Cerebellar nuclear complex (tissue), 1 donor: ENCODE measurements around the gene WDR1.

Experiments
- DNase-seq, 2 experiments: peaks; one replicate each; lab custom pipeline; 2025; lab: John Stamatoyannopoulos, UW

Gene WDR1

DNA sequence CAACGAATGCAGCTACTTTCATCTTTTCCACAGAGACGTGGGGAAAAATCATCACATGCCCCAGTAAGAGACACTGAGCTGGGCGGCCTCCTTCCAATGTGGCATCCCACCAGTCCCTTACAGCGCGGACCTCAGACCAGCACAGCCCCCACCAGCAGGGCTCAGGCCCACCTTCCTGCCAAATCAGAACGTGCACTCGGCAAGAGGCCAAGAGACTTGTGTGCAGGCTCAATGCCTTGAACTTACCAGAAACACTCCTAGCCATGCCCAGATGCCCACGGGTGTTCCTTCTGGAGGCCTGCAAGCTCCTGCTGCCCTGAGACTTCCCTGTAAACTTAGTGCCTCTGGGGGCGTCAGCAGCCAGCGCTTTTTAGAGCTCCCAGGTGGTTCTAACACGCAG lies 31.2 kb downstream of the WDR1 start:
- no peak for DNase-seq

- no peak for DNase-seq
Observed at GRCh38 chr4:10084651-10085358, 31.8 kb downstream of the WDR1 start.

DNA sequence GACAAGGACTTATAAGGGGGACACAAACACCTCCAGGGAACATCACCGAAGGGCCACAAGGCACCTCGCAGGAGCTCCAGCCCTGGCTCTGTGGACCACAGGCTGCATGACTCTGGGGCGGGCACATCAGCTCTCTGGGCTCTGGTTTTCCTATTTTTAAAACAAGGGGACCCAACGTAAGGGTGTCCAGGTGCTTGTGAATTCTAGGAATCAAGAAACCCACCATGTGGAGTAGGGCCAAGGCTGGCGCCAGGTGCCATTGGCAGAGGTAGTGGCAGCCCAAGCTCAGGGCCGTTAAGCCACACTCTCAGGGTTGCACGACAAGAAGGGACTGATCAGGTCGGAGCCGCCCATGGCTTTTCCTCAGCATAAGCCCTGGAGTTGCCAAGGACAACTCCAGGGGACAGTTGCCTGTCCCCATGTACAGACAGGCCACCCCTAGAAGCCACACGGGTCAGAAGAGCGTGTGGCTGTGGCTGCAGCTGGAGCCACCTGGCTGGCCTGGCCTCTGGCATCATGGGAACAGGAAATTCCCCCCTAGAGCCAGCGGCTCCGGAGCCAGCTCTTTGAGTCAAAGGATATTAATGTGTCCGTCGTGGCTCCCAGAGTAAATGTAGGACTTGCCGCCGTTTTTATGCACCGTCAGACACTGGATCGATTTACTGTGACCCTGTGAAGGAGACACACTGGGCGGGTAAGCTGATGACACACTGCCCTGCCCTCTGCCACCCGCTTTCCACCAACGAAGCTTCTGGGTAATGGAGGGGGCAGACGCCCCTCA lies 32.5 kb downstream of the WDR1 start:
- no peak for DNase-seq

- DNase-seq: no peak
Observed at GRCh38 chr4:10083331-10083771, 33.2 kb downstream of the WDR1 start.

- no peak for DNase-seq
Observed at GRCh38 chr4:10082459-10083272, 33.9 kb downstream of the WDR1 start.

DNA sequence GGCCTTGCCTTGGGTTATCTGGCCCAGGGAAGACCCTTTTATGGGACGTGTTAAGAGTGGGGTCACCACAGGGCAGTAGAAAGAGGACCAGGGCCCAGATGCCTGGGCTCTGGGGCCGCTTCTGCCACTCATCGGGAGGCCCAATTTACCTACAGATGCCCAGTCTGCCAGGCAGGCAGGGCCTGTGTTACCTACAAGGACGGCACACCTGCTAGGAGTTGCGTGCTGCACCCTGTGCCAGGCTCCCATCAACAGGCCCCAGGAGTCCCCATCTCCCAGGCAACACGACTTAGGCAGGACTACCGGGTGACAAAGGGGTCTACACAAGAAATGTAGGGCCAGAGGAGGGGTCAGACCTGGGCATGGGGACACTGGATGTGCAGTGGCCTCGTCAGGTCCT lies 34.6 kb downstream of the WDR1 start:
- no peak for DNase-seq

GRCh38 chr4:10081218-10081606 lies 35.4 kb downstream of the WDR1 start:
- no peak for DNase-seq

DNA sequence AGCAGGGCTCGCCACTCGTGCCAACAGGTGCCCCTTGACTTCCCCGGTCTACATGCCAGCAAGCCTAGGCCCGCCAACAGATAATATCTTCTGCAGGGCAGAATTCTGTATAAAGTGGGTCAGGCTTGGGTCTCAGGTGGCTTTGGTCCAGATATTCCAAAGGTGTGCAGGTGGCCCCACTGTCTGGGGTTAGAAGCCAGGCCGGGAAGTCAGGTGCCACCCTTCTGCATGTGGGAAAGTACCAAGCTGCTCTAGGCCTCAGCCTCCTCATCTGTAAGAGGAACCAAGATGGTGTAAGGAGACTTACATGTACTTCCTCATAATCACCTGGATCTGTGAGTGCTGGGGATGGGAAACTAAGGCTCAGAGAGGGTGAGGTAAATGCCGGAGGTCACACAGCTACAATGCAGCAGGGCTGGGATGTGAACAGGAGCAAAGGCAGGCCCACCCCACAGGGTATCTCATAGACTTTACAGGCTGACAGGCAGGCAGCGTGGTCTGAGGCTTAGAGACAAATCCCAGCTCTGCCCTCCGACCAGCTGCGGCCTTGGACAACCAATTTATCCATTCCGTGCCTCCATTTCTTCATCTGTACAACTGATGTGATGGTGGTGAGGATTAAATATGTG lies 35.9 kb downstream of the WDR1 start:
- no peak for DNase-seq

DNA sequence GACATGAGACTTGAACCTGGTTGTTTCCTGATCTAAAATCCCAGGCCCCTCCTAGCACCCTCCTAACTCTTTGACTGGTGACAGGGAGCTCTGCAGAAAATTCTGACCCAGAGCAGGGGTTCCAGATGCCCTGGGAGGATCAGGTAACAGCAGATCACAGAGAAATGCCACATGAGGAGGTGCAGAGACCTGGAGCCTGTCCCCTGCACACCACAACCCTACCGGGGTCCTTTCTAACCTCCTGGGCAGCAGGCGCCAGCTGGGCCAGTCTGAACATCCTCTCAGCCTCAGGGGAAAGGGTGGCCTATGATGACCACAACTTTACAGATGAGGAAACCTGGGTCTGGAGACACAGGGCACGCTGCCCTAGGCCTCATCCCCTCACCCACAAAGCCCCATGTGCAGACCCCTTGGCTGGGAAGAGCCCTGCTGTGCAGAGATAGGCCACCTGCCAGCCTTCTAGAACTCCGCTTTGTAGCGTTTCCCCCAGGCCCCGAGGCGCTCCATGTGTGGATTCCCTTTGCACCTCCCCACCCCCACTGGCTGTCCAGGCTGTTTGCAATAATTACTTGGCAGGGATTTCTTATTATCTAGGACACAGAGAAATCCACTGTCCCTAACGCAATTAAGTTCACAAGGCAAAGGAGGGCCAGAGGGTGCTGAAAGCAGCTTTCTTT lies 36.5 kb downstream of the WDR1 start:
- no peak for DNase-seq

DNA sequence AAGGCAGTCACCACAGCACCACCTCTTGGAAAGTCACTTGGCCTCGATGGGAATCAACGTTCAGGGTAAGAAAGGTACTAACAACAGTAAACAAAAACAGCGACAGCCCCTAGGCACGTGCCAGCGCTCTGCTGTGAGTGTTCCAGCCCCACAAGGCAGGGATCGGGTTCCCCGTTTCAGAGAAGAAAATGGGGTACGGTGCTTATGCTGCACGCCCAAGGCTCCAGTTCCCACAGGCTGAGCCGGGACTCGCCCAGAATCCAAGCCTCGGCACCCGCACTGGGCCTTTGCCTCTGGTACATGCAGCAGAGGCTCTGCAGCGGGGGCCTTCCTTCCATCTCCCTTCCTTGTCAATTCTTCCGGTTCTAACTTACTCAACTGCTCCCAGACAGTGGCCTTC lies 37.3 kb downstream of the WDR1 start:
- no peak for DNase-seq

GRCh38 chr4:10078481-10079233 lies 37.9 kb downstream of the WDR1 start:
- DNase-seq: no peak

GRCh38 chr4:10077483-10078335 lies 38.9 kb downstream of the WDR1 start:
- no peak for DNase-seq

- no peak for DNase-seq
Observed at GRCh38 chr4:10077076-10077475, 39.5 kb downstream of the WDR1 start.

GRCh38 chr4:10075953-10076391 lies 40.6 kb downstream of the WDR1 start:
- no peak for DNase-seq

DNA sequence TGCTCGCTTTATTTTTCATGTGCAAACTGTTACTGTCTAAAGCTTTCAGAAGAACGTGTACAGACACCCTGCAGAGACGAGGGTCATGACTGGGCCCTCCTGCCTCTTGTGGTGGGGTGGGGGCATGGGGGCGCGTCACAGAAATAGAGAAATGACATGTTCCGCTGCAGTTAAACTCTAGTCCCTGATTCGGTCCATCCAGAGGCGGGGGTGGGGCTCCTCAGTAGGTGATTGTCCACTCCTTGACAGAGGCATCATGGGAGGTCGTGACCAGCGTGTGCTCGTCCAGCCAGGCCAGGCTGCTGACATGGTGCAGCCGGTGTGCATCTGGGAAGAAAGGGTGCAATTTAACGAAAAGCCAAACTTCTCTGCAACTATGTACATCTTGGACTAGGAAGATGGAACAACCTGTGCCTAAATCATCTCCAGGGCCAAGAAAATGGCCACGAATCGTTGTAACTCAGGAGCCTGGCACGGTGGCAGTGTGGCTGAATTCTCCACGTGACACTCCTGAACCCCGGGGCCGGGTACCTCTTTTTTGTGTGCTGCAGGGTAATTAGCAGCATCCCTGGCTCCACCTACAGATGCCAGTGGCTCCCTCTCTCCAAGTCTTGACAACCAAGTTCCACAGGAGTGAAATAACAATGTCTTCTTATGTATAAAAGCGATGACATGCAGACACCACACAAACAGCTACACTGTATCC lies 41.3 kb downstream of the WDR1 start:
- no peak for DNase-seq

GRCh38 chr4:10074767-10075105 lies 41.9 kb downstream of the WDR1 start:
- no peak for DNase-seq

DNA sequence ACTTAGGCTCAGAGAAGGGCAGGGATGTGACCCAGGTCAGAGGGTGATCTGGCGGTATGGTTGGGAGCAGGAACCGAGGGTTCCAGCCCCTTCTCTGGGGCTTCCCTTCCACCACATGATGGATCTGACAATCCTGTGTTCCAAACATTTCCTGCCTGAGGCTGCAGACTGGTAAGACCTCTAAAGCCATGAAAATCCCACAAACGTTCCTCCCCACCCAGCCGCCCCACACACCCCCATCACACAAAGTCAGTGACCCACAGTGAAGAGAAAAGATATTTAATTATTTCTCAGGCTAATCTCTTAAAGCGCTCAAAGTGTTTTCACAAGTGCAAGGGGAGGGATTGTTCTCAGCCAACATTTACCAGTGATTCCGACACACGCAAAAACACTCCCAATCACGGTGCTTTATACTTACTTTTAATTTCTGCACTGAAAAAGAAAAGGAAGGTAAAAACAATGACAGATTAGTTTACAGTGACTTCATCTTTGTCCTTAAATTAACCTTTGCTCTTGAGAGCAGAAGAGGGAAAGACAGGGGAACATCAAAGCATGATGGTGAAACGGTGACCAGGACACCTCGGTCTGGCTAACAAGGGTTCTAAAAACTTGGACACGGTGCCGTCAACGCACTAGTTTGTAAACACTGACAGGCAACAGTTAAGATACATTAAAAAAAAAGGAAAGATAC lies 42.4 kb downstream of the WDR1 start:
- DNase-seq: no peak

DNA sequence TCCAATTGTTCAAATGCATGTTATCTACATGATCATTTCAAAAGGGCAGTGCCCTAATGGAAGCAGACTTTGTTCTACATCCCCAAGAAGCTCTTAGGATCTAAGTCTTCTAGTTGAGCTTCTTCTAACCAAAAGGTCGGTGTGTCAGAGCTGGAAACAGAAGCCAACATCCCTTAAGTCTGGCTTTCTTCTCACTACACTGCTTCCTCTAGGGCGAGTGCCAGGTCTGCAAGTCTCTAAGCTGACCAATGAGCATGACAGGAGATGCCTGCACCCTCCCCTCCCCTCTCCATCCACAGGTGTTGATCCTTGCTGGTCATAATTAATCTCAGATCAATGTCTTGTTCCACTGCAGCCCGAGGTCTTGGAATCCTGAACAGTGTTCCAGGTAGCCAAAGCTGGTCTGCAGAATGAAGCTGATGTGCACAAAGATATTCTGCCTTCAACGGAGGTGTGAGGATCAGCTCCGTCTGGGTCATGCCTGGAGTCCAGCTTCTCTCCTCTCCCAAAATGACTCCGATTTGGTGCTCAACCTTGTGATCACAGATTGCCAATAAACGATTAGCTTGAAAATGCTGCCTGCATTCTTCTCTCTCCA lies 44.1 kb downstream of the WDR1 start:
- no peak for DNase-seq
